Suprapubic skin (tissue), 3 donors: ENCODE data around the gene PLCB1.

Experiments
- POLR2AphosphoS5 ChIP-seq, 3 donors: sonication (generic); formaldehyde crosslinking; IDR thresholded peaks; one replicate each; pipeline ENCODE4 v1.6.1; 2017; ENCODE audit warnings: antibody characterized with exemption in 3 of 3
- TF ChIP-seq, protein P1 (sequence below), 2 donors: fragments of 200-600 bp in 1 of 2; fragments of 450-650 bp in 1 of 2; sonication (generic) in 1 of 2; IDR thresholded peaks; one replicate each; pipeline ENCODE4 v1.5.1; 2016 to 2019; ENCODE audit warnings: antibody characterized with exemption in 2 of 2, mild to moderate bottlenecking in 1 of 2, moderate library complexity in 1 of 2

DNA sequence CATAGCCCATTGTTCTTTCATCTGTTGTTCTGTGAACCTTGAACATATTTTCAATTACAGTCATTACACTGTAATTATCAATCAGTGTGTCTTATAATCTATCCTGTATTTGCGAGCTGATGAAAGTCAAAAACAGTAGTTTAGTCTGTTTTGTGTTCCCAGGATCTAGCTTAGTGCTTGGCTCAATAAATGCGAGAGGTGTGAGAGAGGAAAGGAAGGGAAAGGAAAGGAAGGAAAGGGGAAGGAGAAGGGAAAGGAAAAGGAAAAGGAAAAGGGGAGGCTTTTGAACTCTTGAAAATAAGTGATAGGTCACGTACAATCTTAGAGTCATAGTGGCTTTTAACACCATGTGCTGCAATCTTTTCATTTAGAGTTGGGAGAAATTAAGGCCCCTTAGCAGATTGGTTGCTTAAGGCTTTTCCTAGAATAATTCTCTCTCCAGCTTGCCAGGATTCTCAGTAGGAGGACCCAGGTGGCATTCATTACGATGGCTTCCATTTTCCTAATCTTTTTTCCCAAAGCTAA, 503.0 kb downstream of the PLCB1 start:
- TF ChIP-seq, protein P1, sequence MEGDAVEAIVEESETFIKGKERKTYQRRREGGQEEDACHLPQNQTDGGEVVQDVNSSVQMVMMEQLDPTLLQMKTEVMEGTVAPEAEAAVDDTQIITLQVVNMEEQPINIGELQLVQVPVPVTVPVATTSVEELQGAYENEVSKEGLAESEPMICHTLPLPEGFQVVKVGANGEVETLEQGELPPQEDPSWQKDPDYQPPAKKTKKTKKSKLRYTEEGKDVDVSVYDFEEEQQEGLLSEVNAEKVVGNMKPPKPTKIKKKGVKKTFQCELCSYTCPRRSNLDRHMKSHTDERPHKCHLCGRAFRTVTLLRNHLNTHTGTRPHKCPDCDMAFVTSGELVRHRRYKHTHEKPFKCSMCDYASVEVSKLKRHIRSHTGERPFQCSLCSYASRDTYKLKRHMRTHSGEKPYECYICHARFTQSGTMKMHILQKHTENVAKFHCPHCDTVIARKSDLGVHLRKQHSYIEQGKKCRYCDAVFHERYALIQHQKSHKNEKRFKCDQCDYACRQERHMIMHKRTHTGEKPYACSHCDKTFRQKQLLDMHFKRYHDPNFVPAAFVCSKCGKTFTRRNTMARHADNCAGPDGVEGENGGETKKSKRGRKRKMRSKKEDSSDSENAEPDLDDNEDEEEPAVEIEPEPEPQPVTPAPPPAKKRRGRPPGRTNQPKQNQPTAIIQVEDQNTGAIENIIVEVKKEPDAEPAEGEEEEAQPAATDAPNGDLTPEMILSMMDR (IDR thresholded peaks at IDR 0.05) = no peak
- TF ChIP-seq POLR2AphosphoS5 (IDR thresholded peaks at IDR 0.05) = no peak
